Neural cell (in vitro differentiated cells): ENCODE results near the gene ZFYVE28. TPM values are rescaled to one million over a fixed set of nuclear protein-coding genes. Genes with fewer than 3 reads are reported as not detected.

Source experiments
- H2AFZ ChIP-seq: fragments of 200-600, 300-800 bp; sonication (generic), shearing (Covaris generic); 2 replicates; pipeline ENCODE4 v1.6.0; 2014; ENCODE audit warnings: low read depth, mild to moderate bottlenecking, antibody characterized with exemption, low read length, moderate library complexity
- H3F3A ChIP-seq: fragments of 200-600 bp; shearing (Covaris generic); 2 replicates; pipeline ENCODE4 v1.6.1; 2016; ENCODE audit warnings: mild to moderate bottlenecking, moderate library complexity, mixed read lengths, antibody characterized with exemption, low read length; ENCODE audit not compliant: insufficient read depth, poor library complexity, severe bottlenecking
- H3K27ac ChIP-seq: fragments of 200-600, 300-800 bp; sonication (generic), shearing (Covaris generic); 2 replicates; pipeline ENCODE4 v1.5.1; 2014; ENCODE audit warnings: mild to moderate bottlenecking, low read length, moderate library complexity
- H3K27me3 ChIP-seq: fragments of 300-800, 200-600 bp; sonication (generic), shearing (Covaris generic); 2 replicates; pipeline ENCODE4 v1.6.0; 2014; ENCODE audit warnings: mild to moderate bottlenecking, low read depth, low read length, moderate library complexity; ENCODE audit not compliant: insufficient read depth
- H3K36me3 ChIP-seq: fragments of 300-800, 200-600 bp; sonication (generic), shearing (Covaris generic); 2 replicates; pipeline ENCODE4 v1.5.1; 2014; ENCODE audit warnings: mild to moderate bottlenecking, antibody characterized with exemption, low read length, moderate library complexity; ENCODE audit not compliant: insufficient read depth
- H3K4me2 ChIP-seq: fragments of 300-800, 200-600 bp; sonication (generic), shearing (Covaris generic); 2 replicates; pipeline ENCODE4 v1.6.0; 2014; ENCODE audit warnings: mild to moderate bottlenecking, low read length
- H3K4me3 ChIP-seq: fragments of 300-800, 200-600 bp; sonication (generic), shearing (Covaris generic); 2 replicates; pipeline ENCODE4 v1.5.1; 2014; ENCODE audit warnings: mild to moderate bottlenecking, low read length, moderate library complexity
- H3K79me2 ChIP-seq: fragments of 200-600 bp; shearing (Covaris generic); replicated peaks from 2 replicates; pipeline ENCODE4 v1.6.0; 2014; ENCODE audit warnings: mild to moderate bottlenecking, low read length, moderate library complexity; ENCODE audit not compliant: insufficient read depth
- H3K9ac ChIP-seq: fragments of 300-800, 200-600 bp; sonication (generic), shearing (Covaris generic); 2 replicates; pipeline ENCODE4 v1.6.1; 2016; ENCODE audit warnings: mild to moderate bottlenecking, low read length, mixed read lengths
- H3K9me2 ChIP-seq: fragments of 200-600 bp; shearing (Covaris generic); 2 replicates; pipeline ENCODE4 v1.6.1; 2016; ENCODE audit warnings: mild to moderate bottlenecking, low read length, mixed read lengths; ENCODE audit not compliant: insufficient read depth
- H3K9me3 ChIP-seq: fragments of 200-600, 300-800 bp; sonication (generic), shearing (Covaris generic); 2 replicates; pipeline ENCODE4 v1.6.1; 2016; ENCODE audit warnings: mild to moderate bottlenecking, mixed run types, low read length, moderate library complexity, mixed read lengths
- H4K20me1 ChIP-seq: fragments of 200-600 bp; shearing (Covaris generic); 2 replicates; pipeline ENCODE4 v1.6.1; 2016; ENCODE audit warnings: mild to moderate bottlenecking, mixed run types; ENCODE audit not compliant: insufficient read depth
- EP300 ChIP-seq: fragments of 450-650 bp; conservative IDR thresholded peaks from 2 replicates; pipeline ENCODE4 v1.6.1; 2014; ENCODE audit warnings: antibody characterized with exemption, mild to moderate bottlenecking, moderate library complexity; ENCODE audit not compliant: poor library complexity, severe bottlenecking
- EZH2 ChIP-seq: fragments of 200-600, 300-800 bp; shearing (Covaris generic), sonication (generic); IDR thresholded peaks from 2 replicates; pipeline ENCODE4 v1.6.1; 2014; ENCODE audit warnings: antibody characterized with exemption, low read length, borderline replicate concordance, mild to moderate bottlenecking; ENCODE audit not compliant: insufficient read depth, poor library complexity, severe bottlenecking
- MXI1 ChIP-seq: fragments of 450-650 bp; conservative IDR thresholded peaks from 2 replicates; pipeline ENCODE4 v1.6.1; 2014; ENCODE audit warnings: antibody characterized with exemption, mild to moderate bottlenecking; ENCODE audit not compliant: poor library complexity, severe bottlenecking
- SMC3 ChIP-seq: fragments of 450-650 bp; conservative IDR thresholded peaks from 2 replicates; pipeline ENCODE4 v1.6.1; 2014; ENCODE audit warnings: antibody characterized with exemption, mild to moderate bottlenecking, moderate library complexity; ENCODE audit not compliant: poor library complexity
- polyA plus RNA-seq: library from polyadenylated mRNA; depleted of rRNA; stranded (reverse); fragments of >200 nt; gene quantifications from 2 replicates; pipeline ENCODE4 v1.2.3, GENCODE V29; 2014
- TF ChIP-seq, protein P1 (sequence below): fragments of 450-650 bp; IDR thresholded peaks from 2 replicates; pipeline ENCODE4 v1.5.1; 2014; ENCODE audit warnings: antibody characterized with exemption, mild to moderate bottlenecking, moderate library complexity; ENCODE audit not compliant: poor library complexity, severe bottlenecking

ZFYVE28 gene
- polyA plus RNA-seq, 1 donor from 2014 or later = 2.4 TPM

DNA sequence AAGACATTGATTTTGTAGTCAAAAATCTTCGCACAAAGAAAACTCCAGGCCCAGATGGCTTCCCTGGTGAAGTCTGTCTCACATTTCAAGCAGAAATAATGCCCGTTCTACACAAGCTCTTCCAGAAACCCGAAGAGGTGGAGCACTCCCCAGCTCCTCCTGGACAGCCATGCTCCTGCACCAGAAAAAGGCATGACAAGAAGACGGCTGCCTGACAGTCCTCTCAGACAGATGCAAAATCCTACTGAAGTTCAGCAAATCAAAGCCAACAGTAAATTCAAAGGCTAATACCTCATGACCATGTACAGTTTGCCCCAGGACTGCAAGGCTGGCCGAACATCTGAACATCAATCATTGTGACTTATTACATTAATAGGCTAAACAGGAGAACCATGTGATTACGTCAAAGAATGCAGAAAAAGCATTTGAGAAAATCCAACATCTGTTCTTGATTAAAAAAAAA, 125.8 kb downstream of the ZFYVE28 start:
- Histone ChIP-seq H3K9me2 (no peaks in the 10 kb centered on the region), H2AFZ (no peak overlapping the region), H3K9ac (no peak overlapping the region), H4K20me1 (no peaks in the 10 kb centered on the region), H3F3A (no peaks in the 10 kb centered on the region), H3K9me3 (no peaks in the 10 kb centered on the region), H3K4me2 (no peak overlapping the region), H3K27ac (no peak overlapping the region), H3K79me2 (no peaks in the 10 kb centered on the region), H3K27me3 (no peaks in the 10 kb centered on the region), H3K4me3 (no peak overlapping the region), H3K36me3 (no peaks in the 10 kb centered on the region)
- TF ChIP-seq EZH2 = no peak
- no peak for TF ChIP-seq SMC3
- TF ChIP-seq MXI1 = no peak
- TF ChIP-seq EP300 = no peak

DNA sequence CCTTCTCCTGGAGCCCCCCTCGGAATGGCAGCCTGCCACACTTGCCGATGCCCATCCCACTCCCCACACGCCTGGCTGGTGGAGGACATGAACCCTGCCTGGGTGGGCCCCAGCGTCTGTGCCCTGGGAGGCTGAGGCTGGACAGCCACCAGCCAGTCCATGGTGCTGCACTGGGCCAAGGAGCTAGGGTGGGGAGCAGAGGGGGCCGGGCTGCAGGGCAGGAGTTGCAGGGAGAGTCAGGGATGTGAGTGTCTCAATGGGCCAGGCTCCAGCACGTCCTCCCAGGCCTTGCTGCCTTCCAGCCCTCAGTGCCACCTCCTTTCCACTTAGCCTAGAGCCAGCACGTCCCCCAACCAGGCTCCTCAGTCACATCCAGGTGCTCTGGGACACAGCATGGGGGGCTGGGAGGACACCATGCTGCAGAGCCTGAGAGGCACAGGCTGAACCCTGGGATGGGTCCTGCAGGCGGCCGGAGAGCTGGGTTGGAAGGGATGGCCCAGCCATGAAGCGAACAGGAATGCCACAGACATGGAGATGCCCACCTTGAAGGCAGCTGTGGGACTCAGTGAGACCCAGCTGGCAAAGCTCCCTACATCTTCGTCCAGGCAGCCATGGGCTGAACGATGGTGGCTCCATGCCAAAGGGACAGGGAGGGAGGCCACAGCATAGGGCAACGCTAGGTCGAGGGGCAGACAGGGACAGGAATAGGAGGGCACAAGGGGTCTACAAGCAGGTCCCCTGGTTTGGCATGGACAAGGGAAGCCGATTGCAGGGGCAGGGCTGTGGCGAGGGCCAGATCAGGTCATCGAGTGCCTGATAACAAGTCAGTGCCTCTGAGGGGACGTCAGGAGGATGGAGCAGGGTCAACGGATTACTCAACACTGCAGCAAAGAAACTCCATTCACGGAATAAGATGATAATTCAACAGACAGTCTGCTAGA, 126.5 kb downstream of the ZFYVE28 start:
- H3K27ac ChIP-seq = no peak overlapping the region
- H3K9me3 ChIP-seq = no peaks in the 10 kb centered on the region
- no peak overlapping the region for H2AFZ ChIP-seq
- H3K36me3 ChIP-seq = no peaks in the 10 kb centered on the region
- no peaks in the 10 kb centered on the region for H3K27me3 ChIP-seq
- H3K79me2 ChIP-seq = no peaks in the 10 kb centered on the region
- no peaks in the 10 kb centered on the region for H3K9me2 ChIP-seq
- no peaks in the 10 kb centered on the region for H4K20me1 ChIP-seq
- no peak overlapping the region for H3K9ac ChIP-seq
- H3K4me2 ChIP-seq = no peak overlapping the region
- no peak for TF ChIP-seq MXI1
- no peak overlapping the region for H3K4me3 ChIP-seq
- no peaks in the 10 kb centered on the region for H3F3A ChIP-seq

- Histone ChIP-seq H3K79me2 (no peaks in the 10 kb centered on the region), H3K27me3 (no peaks in the 10 kb centered on the region), H3K9me3 (no peaks in the 10 kb centered on the region), H3K27ac (no peak overlapping the region), H3K4me2 (no peak overlapping the region), H3K9ac (no peak overlapping the region), H2AFZ (no peak overlapping the region), H4K20me1 (no peaks in the 10 kb centered on the region), H3F3A (no peaks in the 10 kb centered on the region), H3K4me3 (no peak overlapping the region), H3K9me2 (no peaks in the 10 kb centered on the region), H3K36me3 (no peaks in the 10 kb centered on the region)
- TF ChIP-seq, protein P1, sequence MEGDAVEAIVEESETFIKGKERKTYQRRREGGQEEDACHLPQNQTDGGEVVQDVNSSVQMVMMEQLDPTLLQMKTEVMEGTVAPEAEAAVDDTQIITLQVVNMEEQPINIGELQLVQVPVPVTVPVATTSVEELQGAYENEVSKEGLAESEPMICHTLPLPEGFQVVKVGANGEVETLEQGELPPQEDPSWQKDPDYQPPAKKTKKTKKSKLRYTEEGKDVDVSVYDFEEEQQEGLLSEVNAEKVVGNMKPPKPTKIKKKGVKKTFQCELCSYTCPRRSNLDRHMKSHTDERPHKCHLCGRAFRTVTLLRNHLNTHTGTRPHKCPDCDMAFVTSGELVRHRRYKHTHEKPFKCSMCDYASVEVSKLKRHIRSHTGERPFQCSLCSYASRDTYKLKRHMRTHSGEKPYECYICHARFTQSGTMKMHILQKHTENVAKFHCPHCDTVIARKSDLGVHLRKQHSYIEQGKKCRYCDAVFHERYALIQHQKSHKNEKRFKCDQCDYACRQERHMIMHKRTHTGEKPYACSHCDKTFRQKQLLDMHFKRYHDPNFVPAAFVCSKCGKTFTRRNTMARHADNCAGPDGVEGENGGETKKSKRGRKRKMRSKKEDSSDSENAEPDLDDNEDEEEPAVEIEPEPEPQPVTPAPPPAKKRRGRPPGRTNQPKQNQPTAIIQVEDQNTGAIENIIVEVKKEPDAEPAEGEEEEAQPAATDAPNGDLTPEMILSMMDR = no peak
- no peak for TF ChIP-seq EZH2
Measured at GRCh38 chr4:2290974-2291704, 127.3 kb downstream of the ZFYVE28 start.
